ENCODE results near the gene STYXL1.

The STYXL1 gene

GRCh38 chr7:75979759-75980429 lies 67.9 kb downstream of the STYXL1 start:
- no peak for DNase-seq (ENCODE audit: low read depth in 2 of 2)

DNA sequence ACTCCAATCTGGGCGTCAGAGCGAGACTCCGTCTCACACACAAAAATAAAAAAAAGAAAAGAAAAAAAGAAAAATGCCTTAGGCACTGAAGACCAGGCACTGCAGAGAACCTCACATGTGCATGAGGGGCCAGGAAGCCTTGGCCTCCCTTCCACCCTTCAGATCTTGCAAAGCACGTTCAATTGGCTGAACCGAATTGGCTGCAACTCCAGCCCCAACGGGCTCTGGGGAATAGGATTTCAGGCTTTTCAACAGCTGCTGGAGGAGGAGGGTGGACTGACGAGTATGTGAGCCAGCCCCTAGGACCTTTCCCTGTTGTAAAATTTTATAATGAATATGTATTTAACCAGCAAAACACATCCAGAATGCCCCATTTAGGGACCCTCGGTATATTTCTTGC lies 70.1 kb downstream of the STYXL1 start:
- DNase-seq (ENCODE audit: low read depth in 2 of 2): no peak

DNA sequence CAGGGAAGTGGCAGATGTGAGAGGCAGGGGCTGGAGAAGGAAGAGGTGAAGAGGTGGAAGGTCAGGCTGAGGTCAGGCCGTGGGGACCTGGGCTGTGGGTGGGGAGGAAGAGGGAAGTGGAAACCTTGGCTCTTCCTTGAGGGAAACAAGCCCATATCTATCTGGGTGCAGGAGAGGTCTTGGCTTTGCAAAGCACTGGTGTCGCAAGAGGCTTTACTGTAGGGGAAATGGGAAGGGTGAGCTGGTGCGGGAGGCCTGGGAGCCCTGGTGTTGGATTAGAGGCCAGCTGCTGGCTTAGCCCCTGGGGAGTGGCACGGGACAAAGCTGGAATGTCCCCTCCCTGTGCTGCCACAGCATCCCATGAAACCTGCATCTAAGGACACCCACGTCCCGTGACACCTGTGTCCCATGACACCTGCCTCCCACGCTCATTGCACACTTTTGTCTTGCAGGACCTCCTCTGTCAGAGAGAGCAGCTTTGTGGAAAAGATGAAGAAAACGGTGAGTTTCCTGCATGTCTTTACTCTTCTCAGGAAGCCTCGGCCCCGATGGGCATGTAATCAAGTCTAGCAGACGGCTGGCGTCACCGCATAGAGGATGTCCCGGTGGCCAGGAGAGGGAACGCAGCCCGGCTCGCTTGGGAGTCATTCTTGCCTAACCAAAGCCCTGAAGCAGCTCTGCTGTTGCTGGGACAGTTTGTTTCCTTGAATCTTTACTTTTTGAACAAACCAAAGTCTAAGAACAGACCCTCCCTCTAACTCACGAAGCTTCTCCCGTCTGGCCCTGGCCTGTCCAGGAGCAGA lies 75.6 kb downstream of the STYXL1 start:
- no peak for DNase-seq (ENCODE audit: low read depth in 2 of 2)

DNA sequence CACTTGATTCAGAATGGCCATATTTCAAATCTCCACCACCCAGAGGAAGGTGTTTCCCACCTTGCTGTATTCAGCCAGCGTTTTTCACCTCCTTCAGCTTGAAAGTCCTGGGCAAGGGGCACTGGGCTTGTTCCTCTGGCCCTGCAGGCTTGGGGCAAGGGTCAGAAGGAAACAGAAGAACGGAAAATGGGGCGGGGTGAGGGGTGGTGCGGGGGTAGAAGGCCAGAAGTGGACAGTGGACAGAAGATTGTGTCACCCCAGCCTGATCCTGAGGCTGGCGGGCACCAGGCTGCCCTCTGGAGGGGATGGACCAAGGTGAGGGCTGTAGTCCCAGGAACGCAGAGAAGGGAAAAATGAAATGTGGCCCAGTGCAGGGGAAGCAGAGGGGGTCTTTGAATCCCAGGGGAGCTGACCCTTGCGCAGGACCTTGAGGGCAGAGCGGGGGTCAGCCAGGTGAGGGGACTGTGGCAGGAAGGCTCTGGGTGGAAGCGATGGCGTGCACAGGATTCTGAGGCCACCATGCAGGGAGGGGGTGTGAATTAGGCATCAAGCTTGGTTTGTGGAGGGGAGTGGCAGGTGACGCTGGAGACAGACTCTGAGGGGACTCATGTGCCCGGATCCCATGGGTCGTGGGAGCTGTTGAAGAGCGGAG lies 76.4 kb downstream of the STYXL1 start:
- no peak for DNase-seq (ENCODE audit: low read depth in 2 of 2)

DNA sequence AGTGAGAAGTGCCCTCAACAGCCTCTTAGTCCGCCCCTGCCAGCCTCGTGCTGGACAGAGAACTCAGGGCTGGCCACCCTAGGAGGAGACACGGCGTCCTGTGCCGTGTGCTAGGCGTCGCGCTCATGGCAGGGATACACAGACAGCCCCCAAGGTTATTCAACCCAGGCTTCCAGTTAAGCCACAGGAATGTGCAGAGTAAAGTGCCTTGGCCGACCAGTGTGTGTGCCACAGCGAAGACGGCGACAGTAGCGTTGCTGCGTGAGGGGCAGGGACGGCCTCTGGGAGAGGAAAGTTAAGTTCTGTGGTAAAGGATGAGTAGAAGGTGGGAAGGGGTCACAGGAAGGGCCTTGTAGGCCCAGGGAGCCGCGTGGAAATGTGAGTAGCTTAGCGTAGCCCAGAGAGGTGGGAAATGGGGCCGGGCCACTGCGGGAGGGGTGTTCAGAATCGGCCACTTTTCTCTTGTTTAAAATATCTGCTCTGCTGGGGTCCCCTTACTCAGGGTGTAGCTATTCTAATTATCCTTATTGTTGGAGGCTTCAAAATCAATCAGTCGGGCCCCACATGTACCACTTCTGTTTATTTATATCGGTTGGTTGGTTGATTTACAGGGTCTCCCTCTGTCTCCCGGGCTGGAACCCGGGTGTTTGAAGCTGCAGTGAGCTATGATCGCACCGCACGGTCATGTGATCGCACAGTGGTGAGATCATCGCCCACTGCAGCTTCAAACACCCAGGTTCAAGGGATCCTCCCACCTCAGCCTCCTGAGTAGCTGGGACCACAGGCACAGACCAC lies 77.9 kb downstream of the STYXL1 start:
- DNase-seq (ENCODE audit: low read depth in 2 of 2): no peak

DNA sequence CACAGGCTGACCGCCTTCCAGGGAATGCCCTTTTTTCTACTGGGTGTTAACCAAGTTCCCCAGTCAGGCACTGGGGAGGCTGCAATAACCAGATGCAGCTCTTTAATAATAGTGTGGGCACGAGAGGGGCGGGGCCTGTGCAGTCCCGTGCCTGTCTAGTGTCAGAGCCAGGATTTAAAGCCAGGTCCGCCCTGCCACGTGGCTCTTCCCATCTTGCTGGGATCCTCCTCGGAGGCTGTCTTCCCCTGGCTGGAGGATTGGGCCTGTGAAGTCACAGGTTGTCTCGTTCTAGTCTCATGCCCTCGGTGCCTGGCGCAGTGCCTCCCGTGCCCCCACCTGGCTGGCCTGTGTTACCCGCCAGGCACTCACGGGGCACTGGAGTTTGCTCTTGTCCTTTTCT lies 78.6 kb downstream of the STYXL1 start:
- no peak for DNase-seq (ENCODE audit: low read depth in 2 of 2)

- no peak for DNase-seq (ENCODE audit: low read depth in 2 of 2)
Measured at GRCh38 chr7:75968561-75969001, 79.2 kb downstream of the STYXL1 start.

- DNase-seq (ENCODE audit: low read depth in 2 of 2): no peak
Measured at GRCh38 chr7:75968012-75968411, 79.8 kb downstream of the STYXL1 start.

- no peak for DNase-seq (ENCODE audit: low read depth in 2 of 2)
Measured at GRCh38 chr7:75967487-75967997, 80.3 kb downstream of the STYXL1 start.

GRCh38 chr7:75967055-75967454 lies 80.7 kb downstream of the STYXL1 start:
- DNase-seq (ENCODE audit: low read depth in 2 of 2): no peak

DNA sequence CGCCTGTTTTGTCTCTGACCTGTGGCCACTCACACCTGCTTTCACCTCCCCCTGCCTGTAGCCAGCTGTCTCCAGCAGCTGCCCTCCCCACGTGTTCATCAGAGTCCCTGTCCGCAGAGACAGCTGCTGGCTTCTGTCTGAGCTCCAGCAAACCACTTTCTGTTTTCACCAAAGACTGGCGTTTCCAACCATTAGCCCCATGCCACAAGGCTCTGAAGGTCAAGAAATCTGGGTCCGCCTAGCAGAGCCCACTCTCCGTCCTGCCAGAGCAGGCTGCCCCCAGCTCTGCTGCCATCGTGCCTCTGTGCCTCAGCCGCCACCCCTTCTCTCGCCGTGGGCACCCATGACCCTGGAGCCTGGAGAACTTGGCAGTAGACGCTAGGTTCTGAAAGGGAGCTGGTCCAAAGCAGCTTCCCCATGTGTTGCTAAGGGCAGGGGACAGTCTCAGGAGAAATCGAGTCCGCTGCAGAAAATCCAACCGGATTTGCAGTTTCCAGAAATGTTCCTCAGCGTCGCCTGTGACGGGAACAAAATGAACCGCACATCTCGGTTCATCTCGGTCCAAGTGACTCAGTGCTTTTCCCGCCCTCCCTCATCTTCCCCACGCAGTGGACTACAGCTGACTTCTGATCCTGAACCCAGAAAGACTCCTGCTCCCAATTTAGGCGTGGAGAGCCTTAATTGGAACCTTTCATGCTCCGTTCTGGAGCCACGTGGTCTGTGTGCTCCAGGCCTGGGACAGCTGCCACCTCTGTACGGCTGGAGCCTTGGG lies 81.4 kb downstream of the STYXL1 start:
- no peak for DNase-seq (ENCODE audit: low read depth in 2 of 2)

GRCh38 chr7:75965617-75966016 lies 82.2 kb downstream of the STYXL1 start:
- no peak for DNase-seq (ENCODE audit: low read depth in 2 of 2)

- DNase-seq (ENCODE audit: low read depth in 2 of 2): no peak
Measured at GRCh38 chr7:75963381-75963995, 84.3 kb downstream of the STYXL1 start.

DNA sequence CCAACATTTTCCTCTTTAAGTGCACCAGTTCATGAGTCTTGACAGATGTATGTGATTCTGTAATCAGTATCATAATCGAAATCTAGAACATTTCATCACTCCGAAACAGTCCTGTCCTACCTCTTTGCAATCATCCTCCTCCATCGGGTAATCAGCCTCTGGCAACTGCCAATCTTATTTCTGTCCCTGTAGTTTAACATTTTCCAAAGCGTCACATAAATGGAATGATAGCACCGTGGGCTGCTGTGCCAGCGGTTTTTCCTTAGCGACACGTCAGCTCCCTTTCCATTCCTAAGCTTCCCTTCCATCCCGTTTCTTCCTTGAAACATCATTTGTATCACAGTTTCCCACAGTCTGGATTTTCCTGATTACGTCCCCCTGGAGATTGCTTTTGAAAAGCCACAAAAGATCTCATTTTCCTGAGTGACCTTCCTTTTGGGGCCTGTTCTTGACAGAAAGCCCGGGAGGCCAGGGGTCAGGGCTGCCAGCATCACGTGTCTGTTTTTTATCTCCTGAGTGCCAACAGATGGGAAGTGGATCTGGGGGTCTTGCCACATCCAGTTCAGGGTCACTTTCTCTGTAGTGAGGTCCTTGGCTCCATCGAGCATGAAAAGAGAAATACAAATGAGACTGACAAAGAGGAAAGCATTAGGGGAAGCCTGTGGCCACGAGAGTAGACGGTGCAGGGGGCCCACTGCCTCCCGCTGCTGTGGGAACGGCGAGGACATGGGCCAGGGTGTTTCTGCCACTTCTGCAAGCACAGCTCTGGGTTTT lies 85.0 kb downstream of the STYXL1 start:
- DNase-seq (ENCODE audit: low read depth in 2 of 2): no peak

DNA sequence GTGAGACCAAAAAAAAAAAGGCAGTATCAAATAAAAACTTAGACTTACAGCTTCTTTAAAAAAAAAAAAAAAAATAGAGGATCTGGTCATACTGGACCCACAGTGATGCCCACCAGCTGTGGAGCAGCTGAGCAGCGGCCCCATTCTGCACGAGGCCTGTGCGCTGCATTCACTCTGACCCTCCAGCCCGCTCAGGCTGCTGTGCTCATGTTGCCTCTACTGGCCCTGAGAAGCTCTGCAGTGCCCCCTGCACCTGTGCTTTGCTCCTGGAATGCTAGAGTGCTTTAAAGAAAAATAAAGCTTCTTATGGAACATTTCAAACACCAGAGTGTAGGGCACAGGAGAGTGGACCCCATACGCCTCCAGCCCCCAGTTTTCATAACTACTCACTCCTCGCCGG lies 86.6 kb downstream of the STYXL1 start:
- DNase-seq (ENCODE audit: low read depth in 2 of 2): no peak

DNA sequence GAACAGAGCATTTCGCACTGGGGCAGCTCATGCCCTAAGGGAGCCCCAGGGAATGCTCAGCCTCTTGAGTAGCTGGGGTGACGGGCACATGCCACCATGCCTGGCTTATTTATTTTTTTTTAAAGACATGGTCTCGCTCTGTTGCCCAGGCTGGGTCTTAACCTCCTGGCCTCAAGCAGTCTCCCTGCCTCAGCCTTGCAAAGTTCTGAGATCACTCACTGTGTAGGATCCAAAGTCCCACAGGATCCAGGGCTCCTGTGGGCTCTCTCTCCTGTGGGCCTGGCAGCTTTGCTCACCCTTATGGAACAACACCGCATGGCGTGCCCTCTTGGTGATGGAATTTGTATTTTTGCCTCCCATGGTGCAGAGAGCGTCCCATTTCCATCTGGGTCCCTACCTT lies 87.4 kb downstream of the STYXL1 start:
- DNase-seq (ENCODE audit: low read depth in 2 of 2): no peak

DNA sequence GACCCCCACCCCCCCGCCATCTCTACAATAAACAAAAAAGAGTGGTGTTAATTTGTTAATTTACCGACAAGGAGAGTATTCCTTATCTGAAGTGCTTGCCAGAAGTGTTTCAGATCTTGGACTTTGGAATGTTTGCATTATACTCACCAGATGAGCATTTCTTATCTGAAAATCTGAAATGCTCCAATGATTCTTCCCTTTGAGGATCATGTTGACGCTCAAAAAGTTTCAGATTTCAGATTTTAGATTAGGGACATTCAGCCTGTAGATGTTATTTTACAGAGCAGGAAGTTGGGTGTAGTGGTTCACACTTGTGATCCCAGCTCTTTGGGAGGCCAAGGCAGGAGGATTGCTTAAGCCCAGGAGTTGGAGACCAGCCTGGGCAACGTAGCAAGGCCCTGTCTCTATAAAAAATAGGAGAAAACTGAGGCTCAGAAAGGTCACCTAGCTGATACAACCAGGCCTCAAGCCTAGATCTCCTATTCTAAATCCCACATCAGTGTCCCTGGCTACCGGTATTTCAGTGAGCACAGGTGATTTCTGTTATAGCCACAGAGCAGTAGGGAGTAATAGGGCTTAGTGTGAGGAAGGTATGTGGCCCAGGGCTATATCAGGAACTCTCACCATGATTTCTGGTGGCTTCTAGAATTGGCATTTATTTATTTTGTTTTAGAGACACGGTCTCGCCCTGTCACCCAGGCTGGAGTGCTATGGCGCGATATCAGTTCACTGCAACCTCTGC lies 88.8 kb downstream of the STYXL1 start:
- no peak for DNase-seq (ENCODE audit: low read depth in 2 of 2)

GRCh38 chr7:75957021-75957736 lies 90.6 kb downstream of the STYXL1 start:
- no peak for DNase-seq (ENCODE audit: low read depth in 2 of 2)
